Left colon (tissue), 2 donors: Measurements from ENCODE around the gene KRTAP16-1. TPM values are rescaled to one million over a fixed set of nuclear protein-coding genes. Genes with fewer than 3 reads are reported as not detected.

ENCODE experiments used
- ATAC-seq: fragments of 200-7000 bp; cut with Tn5 transposase; one replicate; pipeline ENCODE4 v1.9.1; 2020; ENCODE audit warnings: mild to moderate bottlenecking, moderate library complexity
- DNase-seq, 2 donors: peaks; one replicate each; pipeline ENCODE4 v3.0.0-alpha.2; 2020
- intact Hi-C, 2 donors: fragments of 100-400 bp; cut with DNase I in 1 of 2; cut with micrococcal nuclease in 1 of 2; formaldehyde crosslinking; loops; one replicate each; pipeline versions ENCODE4 v1.11.2 to v1.14.0; 2022; cut with DNase I, micrococcal nuclease
- total RNA-seq, 2 donors: library from RNA; stranded (reverse); fragmentation: NEBNext Ultra II Directional; extraction: Animal tissue kit (Norgen Biotek cat#: 25700); gene quantifications; one replicate each; pipeline ENCODE4 v1.2.1, GENCODE V29; 2021
- donor health status: DM: no; HTN: no; CAD: no.
- donor health status: DM: yes; HTN: yes; CAD: no.

KRTAP16-1 gene
- total RNA-seq, 2 donors from 2014 or later = not detected

- ATAC-seq (no peak), DNase-seq (no peak)
- intact Hi-C loops = no loop called here
These were observed 44.0 kb downstream of the KRTAP16-1 start, which contains the start of gene KRTAP9-6 for GRCh38 chr17:41265078-41265477. Gene KRTAP9-6, plus strand, starts transcription at chr17:41265378. Its CDS starts 0 bp downstream, at chr17:41265378.

- intact Hi-C loops = no loop called here
- no peak for DNase-seq
- ATAC-seq = no peak
These were observed 44.5 kb downstream of the KRTAP16-1 start for GRCh38 chr17:41264599-41264998.

GRCh38 chr17:41263212-41263611 lies 45.9 kb downstream of the KRTAP16-1 start:
- DNase-seq (no peak), ATAC-seq (no peak)
- intact Hi-C loops = no loop called here

- DNase-seq (no peak), ATAC-seq (no peak)
- intact Hi-C loops = no loop called here
These were observed 50.7 kb downstream of the KRTAP16-1 start for GRCh38 chr17:41258406-41258805.

Other genes starting within 250 kb of the KRTAP16-1 start
- gene KRTAP2-3, start 249.2 kb downstream of the KRTAP16-1 start, total RNA-seq = not detected
- gene KRTAP2-4, start 243.4 kb downstream of the KRTAP16-1 start, total RNA-seq = not detected
- not detected for gene KRTAP4-7, start 225.2 kb downstream of the KRTAP16-1 start, total RNA-seq
- not detected for gene KRTAP4-8, start 211.2 kb downstream of the KRTAP16-1 start, total RNA-seq
- not detected for gene KRTAP4-16, start 207.1 kb downstream of the KRTAP16-1 start, total RNA-seq
- not detected for gene KRTAP4-9, start 203.9 kb downstream of the KRTAP16-1 start, total RNA-seq
- not detected for gene KRTAP4-11, start 190.9 kb downstream of the KRTAP16-1 start, total RNA-seq
- gene KRTAP4-12, start 185.1 kb downstream of the KRTAP16-1 start, total RNA-seq = not detected
- not detected for gene KRTAP4-6, start 168.8 kb downstream of the KRTAP16-1 start, total RNA-seq
- gene KRTAP4-5, start 159.5 kb downstream of the KRTAP16-1 start, total RNA-seq = not detected
- gene KRTAP4-4, start 148.6 kb downstream of the KRTAP16-1 start, total RNA-seq = not detected
- not detected for gene KRTAP4-3, start 141.1 kb downstream of the KRTAP16-1 start, total RNA-seq
- gene KRTAP4-2, start 131.1 kb downstream of the KRTAP16-1 start, total RNA-seq = not detected
- under 1 TPM in 1 of 2 donors, not detected in 1; 0.34 TPM for gene KRTAP4-1, start 124.4 kb downstream of the KRTAP16-1 start, total RNA-seq
- gene KRTAP9-1, start 119.4 kb downstream of the KRTAP16-1 start, total RNA-seq = not detected
- not detected for gene KRTAP9-2, start 82.7 kb downstream of the KRTAP16-1 start, total RNA-seq
- not detected for gene KRTAP9-3, start 76.9 kb downstream of the KRTAP16-1 start, total RNA-seq
- not detected for gene KRTAP9-8, start 71.3 kb downstream of the KRTAP16-1 start, total RNA-seq
- gene KRTAP9-4, start 59.6 kb downstream of the KRTAP16-1 start, total RNA-seq = not detected
- not detected for gene KRTAP9-9, start 53.9 kb downstream of the KRTAP16-1 start, total RNA-seq
- not detected for gene KRTAP9-6, start 43.9 kb downstream of the KRTAP16-1 start, total RNA-seq
- not detected for gene KRTAP9-7, start 33.6 kb downstream of the KRTAP16-1 start, total RNA-seq
- not detected for gene KRTAP29-1, start 6.5 kb downstream of the KRTAP16-1 start, total RNA-seq
- not detected for gene KRTAP17-1, start 6.4 kb upstream of the KRTAP16-1 start, total RNA-seq
- not detected for gene KRT33A, start 41.5 kb upstream of the KRTAP16-1 start, total RNA-seq
- gene KRT33B, start 60.5 kb upstream of the KRTAP16-1 start, total RNA-seq = not detected
- gene KRT34, start 73.0 kb upstream of the KRTAP16-1 start, total RNA-seq = under 1 TPM in 1 of 2 donors, not detected in 1; 0.20 TPM
- not detected for gene KRT31, start 88.3 kb upstream of the KRTAP16-1 start, total RNA-seq
- not detected for gene KRT37, start 115.3 kb upstream of the KRTAP16-1 start, total RNA-seq
- gene KRT38, start 131.7 kb upstream of the KRTAP16-1 start, total RNA-seq = not detected
- gene KRT32, start 158.1 kb upstream of the KRTAP16-1 start, total RNA-seq = not detected
- not detected for gene KRT35, start 171.8 kb upstream of the KRTAP16-1 start, total RNA-seq
- under 1 TPM in 1 of 2 donors, not detected in 1; 0.27 TPM for gene KRT36, start 180.6 kb upstream of the KRTAP16-1 start, total RNA-seq
- gene KRT13, start 196.3 kb upstream of the KRTAP16-1 start, total RNA-seq = under 1 TPM in 1 of 2 donors, not detected in 1; 0.82 TPM
- 10 to 100 TPM in 1 of 2 donors, 1 to 10 TPM in 1; 6.8 to 30.9 TPM for gene KRT15, start 209.6 kb upstream of the KRTAP16-1 start, total RNA-seq
- 1,000 to 10,000 TPM; 1,911 to 3,076 TPM for gene KRT19, start 219.0 kb upstream of the KRTAP16-1 start, total RNA-seq